ENCODE results near the gene TM6SF1.

TM6SF1 gene

GRCh38 chr15:83153288-83153687, 45.8 kb downstream of the TM6SF1 start:
- TF ChIP-seq EZH2phosphoT487 (IDR thresholded peaks at IDR 0.05; ENCODE audit: low read depth) (no peak), CTCF (IDR thresholded peaks at IDR 0.05; ENCODE audit: low read depth, low read length) (no peak)
- peaks cover 7% of the 10 kb centered on the region; the same call in 1 of the 2 replicates for H3K4me1 ChIP-seq (ENCODE audit: low read length)
- H3K27me3 ChIP-seq (ENCODE audit: low read depth, low read length), result no peaks in the 10 kb centered on the region
- no peak overlapping the region for H3K4me3 ChIP-seq (ENCODE audit: low read length)
- peaks cover 10% of the 10 kb centered on the region for H3K36me3 ChIP-seq (replicated peaks; ENCODE audit: low read depth, low read length)
- no peaks in the 10 kb centered on the region for H4K20me1 ChIP-seq (ENCODE audit: insufficient read depth, low read length)
- no peaks in the 10 kb centered on the region for H3K9me3 ChIP-seq (ENCODE audit: insufficient read depth, low read length)
- H3K9ac ChIP-seq (ENCODE audit: low read length), result no peak overlapping the region
- no peak overlapping the region for H3K4me2 ChIP-seq (ENCODE audit: low read length)
- H3K79me2 ChIP-seq (ENCODE audit: low read length), result no peaks in the 10 kb centered on the region
- H2AFZ ChIP-seq (ENCODE audit: low read depth, low read length), result no peak overlapping the region
- no peak overlapping the region for H3K27ac ChIP-seq (ENCODE audit: low read length)

- Histone ChIP-seq H3K9me3 (ENCODE audit: insufficient read depth, low read length) (no peaks in the 10 kb centered on the region), H3K4me2 (ENCODE audit: low read length) (no peak overlapping the region), H3K27ac (ENCODE audit: low read length) (no peak overlapping the region), H3K4me3 (ENCODE audit: low read length) (no peak overlapping the region), H4K20me1 (ENCODE audit: insufficient read depth, low read length) (no peaks in the 10 kb centered on the region), H3K79me2 (ENCODE audit: low read length) (no peaks in the 10 kb centered on the region), H2AFZ (ENCODE audit: low read depth, low read length) (no peak overlapping the region), H3K27me3 (ENCODE audit: low read depth, low read length) (no peaks in the 10 kb centered on the region), H3K36me3 (replicated peaks; ENCODE audit: low read depth, low read length) (peaks cover 6% of the 10 kb centered on the region), H3K9ac (ENCODE audit: low read length) (no peak overlapping the region), H3K4me1 (ENCODE audit: low read length) (peaks cover 7% of the 10 kb centered on the region; the same call in 1 of the 2 replicates)
- TF ChIP-seq CTCF (IDR thresholded peaks at IDR 0.05; ENCODE audit: low read depth, low read length), result no peak
- no peak for TF ChIP-seq EZH2phosphoT487 (IDR thresholded peaks at IDR 0.05; ENCODE audit: low read depth)
Measured at GRCh38 chr15:83155942-83156341, 48.5 kb downstream of the TM6SF1 start.

GRCh38 chr15:83158393-83158792, 50.9 kb downstream of the TM6SF1 start:
- Histone ChIP-seq H3K9me3 (ENCODE audit: insufficient read depth, low read length) (no peaks in the 10 kb centered on the region), H3K27me3 (ENCODE audit: low read depth, low read length) (no peaks in the 10 kb centered on the region), H4K20me1 (ENCODE audit: insufficient read depth, low read length) (no peaks in the 10 kb centered on the region), H3K4me1 (ENCODE audit: low read length) (no peaks in the 10 kb centered on the region), H3K9ac (ENCODE audit: low read length) (no peak overlapping the region), H2AFZ (ENCODE audit: low read depth, low read length) (no peak overlapping the region), H3K79me2 (ENCODE audit: low read length) (no peaks in the 10 kb centered on the region), H3K4me2 (ENCODE audit: low read length) (no peak overlapping the region), H3K27ac (ENCODE audit: low read length) (no peak overlapping the region), H3K36me3 (replicated peaks; ENCODE audit: low read depth, low read length) (peaks cover 4% of the 10 kb centered on the region), H3K4me3 (ENCODE audit: low read length) (no peak overlapping the region)
- no peak for TF ChIP-seq CTCF (IDR thresholded peaks at IDR 0.05; ENCODE audit: low read depth, low read length)
- TF ChIP-seq EZH2phosphoT487 (IDR thresholded peaks at IDR 0.05; ENCODE audit: low read depth), result no peak

DNA sequence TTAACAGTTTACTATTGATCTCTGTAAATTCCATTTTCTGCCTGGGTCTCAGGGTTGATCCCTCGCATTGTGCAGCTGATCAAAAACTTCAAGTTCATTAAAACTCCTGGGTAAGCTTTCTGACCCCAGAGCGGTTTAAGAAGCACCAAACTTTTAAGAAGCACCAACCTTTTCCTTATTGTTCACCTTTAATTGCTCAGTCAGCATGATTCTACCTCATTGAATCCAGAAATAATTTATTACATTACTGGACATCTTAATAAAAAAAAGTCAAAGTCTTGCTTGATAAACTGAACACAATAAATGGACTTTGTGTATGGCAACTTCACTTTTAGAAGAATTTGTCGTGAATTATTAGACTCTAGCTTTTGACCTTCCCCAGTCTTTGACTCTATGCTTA, 53.3 kb downstream of the TM6SF1 start:
- Histone ChIP-seq H3K27me3 (ENCODE audit: low read depth, low read length) (no peaks in the 10 kb centered on the region), H2AFZ (ENCODE audit: low read depth, low read length) (no peak overlapping the region), H3K27ac (ENCODE audit: low read length) (no peak overlapping the region), H3K4me2 (ENCODE audit: low read length) (no peak overlapping the region), H3K36me3 (replicated peaks; ENCODE audit: low read depth, low read length) (peaks cover 4% of the 10 kb centered on the region), H3K4me3 (ENCODE audit: low read length) (no peak overlapping the region), H3K79me2 (ENCODE audit: low read length) (peaks cover 7% of the 10 kb centered on the region; the same call in 1 of the 2 replicates), H4K20me1 (ENCODE audit: insufficient read depth, low read length) (no peaks in the 10 kb centered on the region), H3K4me1 (ENCODE audit: low read length) (no peaks in the 10 kb centered on the region), H3K9me3 (ENCODE audit: insufficient read depth, low read length) (no peaks in the 10 kb centered on the region), H3K9ac (ENCODE audit: low read length) (no peak overlapping the region)
- TF ChIP-seq EZH2phosphoT487 (IDR thresholded peaks at IDR 0.05; ENCODE audit: low read depth) (no peak), CTCF (IDR thresholded peaks at IDR 0.05; ENCODE audit: low read depth, low read length) (no peak)

Data from OCI-LY3 (cell line).